Muscle of back (tissue), 11 donors: ENCODE measurements around the gene SNX30. TPM values are rescaled to one million over a fixed set of nuclear protein-coding genes. Genes with fewer than 3 reads are reported as not detected.

ENCODE experiments used
- DNase-seq, 3 donors: peaks; one replicate each; pipeline versions ENCODE4 v3.0.0 to v3.0.0-alpha.2; 2013
- polyA plus RNA-seq, 10 donors: library from polyadenylated mRNA; unstranded; fragments of 120-200 nt; gene quantifications; one replicate each; pipeline ENCODE4 v1.2.1, GENCODE V29; 2013; ENCODE audit not compliant: insufficient read length in 10 of 10

The SNX30 gene
- polyA plus RNA-seq, 10 donors, result 8.0 to 11.4 (median 10.4) TPM

- DNase-seq, result no peak
Observed at GRCh38 chr9:112854657-112855056, 104.1 kb downstream of the SNX30 start.

- DNase-seq, result no peak
Observed at GRCh38 chr9:112856200-112856599, 105.6 kb downstream of the SNX30 start.

GRCh38 chr9:112856843-112857242, 106.3 kb downstream of the SNX30 start:
- no peak for DNase-seq

GRCh38 chr9:112858005-112858404, 107.4 kb downstream of the SNX30 start:
- no peak for DNase-seq

GRCh38 chr9:112858625-112859147, 108.1 kb downstream of the SNX30 start:
- no peak for DNase-seq

GRCh38 chr9:112860451-112860850, 109.9 kb downstream of the SNX30 start:
- no peak for DNase-seq

GRCh38 chr9:112861155-112861554, 110.6 kb downstream of the SNX30 start:
- DNase-seq, result no peak

GRCh38 chr9:112861638-112862555, 111.3 kb downstream of the SNX30 start:
- DNase-seq, result no peak

GRCh38 chr9:112863214-112863613, 112.7 kb downstream of the SNX30 start:
- DNase-seq, result no peak

GRCh38 chr9:112863746-112864145, 113.2 kb downstream of the SNX30 start:
- no peak for DNase-seq

- no peak for DNase-seq
Observed at GRCh38 chr9:112864403-112864802, 113.8 kb downstream of the SNX30 start.

GRCh38 chr9:112864982-112865381, 114.4 kb downstream of the SNX30 start:
- no peak for DNase-seq

GRCh38 chr9:112866662-112867274, 116.2 kb downstream of the SNX30 start:
- DNase-seq, result peak in 1 of 3 donors; percentile 43

- peak in 1 of 3 donors; percentile 66 for DNase-seq
Observed at GRCh38 chr9:112867275-112867991, 116.9 kb downstream of the SNX30 start.

- no peak for DNase-seq
Observed at GRCh38 chr9:112868461-112868860, 117.9 kb downstream of the SNX30 start.

- DNase-seq, result peak in 1 of 3 donors; percentile 46
Observed at GRCh38 chr9:112869041-112869529, 118.5 kb downstream of the SNX30 start.

- no peak for DNase-seq
Observed at GRCh38 chr9:112869917-112870316, 119.4 kb downstream of the SNX30 start.

GRCh38 chr9:112870556-112870955, 120.0 kb downstream of the SNX30 start:
- DNase-seq, result no peak

GRCh38 chr9:112872019-112872418, 121.5 kb downstream of the SNX30 start:
- no peak for DNase-seq

GRCh38 chr9:112873773-112874405, 123.3 kb downstream of the SNX30 start:
- DNase-seq, result no peak

GRCh38 chr9:112878752-112879151, 128.2 kb downstream of the SNX30 start:
- DNase-seq, result no peak

- no peak for DNase-seq
Observed at GRCh38 chr9:112880650-112881049, 130.1 kb downstream of the SNX30 start.
